HG02571 (cell line): Measurements from ENCODE around the gene DNAJB5.
"Not testable (repeated sequence)": the region's sequence is repeated elsewhere in the genome, so short reads cannot be mapped to it uniquely, and the experiment has no call there.

Source experiments
- ATAC-seq: cut with Tn5 transposase; IDR thresholded peaks from one replicate; pipeline ENCODE4 v1.9.1; 2021; ENCODE audit warnings: mild to moderate bottlenecking, moderate library complexity; ENCODE audit not compliant: unreplicated experiment

DNAJB5 gene

DNA sequence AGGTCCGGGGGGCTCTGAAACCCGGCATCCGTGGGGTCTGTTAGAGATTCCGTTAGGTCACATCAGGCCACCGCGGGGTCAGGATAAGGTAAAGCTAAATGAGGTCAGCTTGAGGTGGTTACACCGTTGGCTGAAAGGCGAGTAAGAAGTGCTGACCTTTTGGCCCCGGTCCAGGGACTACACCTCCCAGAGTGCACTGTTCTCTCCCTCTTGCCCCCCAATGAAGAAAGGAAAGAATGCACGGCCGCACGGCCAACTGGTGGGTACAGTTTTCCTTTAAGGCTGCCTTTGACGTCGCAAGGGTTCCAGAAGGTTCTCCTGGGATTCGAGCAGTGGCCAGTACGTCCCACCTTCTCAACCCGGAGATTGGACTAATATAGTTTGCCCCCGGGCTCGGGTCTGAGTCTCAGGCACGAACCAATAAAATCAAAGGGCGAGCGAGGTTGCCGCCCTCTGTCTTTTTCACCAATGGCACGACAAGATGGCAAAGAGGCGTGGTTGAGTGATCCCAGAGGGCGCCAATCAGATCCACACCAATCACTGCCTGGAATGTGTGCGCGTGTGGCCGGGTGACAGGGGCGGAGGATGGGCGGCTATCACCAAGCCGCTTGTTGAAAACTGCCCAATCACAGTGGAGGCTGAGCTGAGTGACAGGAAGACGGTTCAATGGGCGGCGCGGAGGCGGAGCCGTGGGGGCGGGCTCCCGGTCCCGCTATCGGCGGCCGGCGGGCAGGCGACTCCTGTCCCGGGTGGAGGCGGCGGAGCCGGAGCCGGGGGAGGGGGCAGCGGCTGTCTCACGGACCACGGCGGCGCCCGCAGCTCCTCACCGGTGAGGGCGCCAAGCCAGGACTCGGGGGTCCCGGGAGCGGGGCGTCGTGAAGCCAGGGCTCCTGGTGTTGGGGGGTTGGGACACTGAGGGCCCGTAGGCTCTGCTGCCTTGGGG is at the start of gene DNAJB5:
Gene DNAJB5 (plus strand): TSS at position 743 of the 943 bp plus-strand sequence. CDS start 886 bp downstream, outside the sequence.
- peak; percentile 85 for ATAC-seq

DNA sequence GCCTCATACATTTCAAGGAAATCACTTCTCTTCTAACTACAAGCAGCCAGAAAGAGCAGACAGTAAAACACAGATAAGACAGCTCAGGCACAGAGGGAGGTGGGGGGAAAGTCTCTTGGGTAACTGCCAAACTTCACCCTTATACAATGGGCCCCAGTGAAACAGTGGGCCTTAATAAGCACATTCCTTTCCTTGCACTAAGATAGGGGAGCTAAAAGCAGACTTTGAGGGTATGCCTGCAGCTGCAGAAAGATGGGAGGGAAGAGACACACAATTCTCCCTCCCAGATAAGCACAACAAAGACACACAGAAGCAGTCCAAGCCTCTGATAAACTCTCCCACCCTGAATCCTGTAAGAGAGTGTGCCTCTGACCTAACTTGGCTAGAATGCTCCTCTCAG is 49.6 kb upstream of the DNAJB5 start:
- ATAC-seq, result not testable (repeated sequence)

GRCh38 chr9:34948451-34948850 is 41.1 kb upstream of the DNAJB5 start:
- ATAC-seq, result no peak

DNA sequence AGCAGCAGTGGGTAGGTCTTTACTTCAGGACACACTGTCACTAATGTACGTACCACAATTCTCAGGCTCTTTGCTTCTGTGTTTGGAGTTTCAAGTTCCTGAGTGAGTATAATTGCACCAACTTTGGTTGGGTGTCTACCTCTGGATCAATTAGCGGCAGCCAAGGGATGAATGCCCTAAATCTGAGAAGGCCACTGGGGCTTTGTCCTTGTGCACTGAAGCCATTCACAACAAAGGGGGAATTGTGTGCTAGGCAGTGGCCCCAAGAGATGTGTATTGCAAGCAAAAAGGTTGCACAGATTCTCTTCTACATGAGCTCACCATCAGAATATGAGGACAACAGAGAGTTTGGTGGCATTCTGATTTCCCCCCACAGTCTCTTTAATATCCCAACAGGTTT is 35.3 kb upstream of the DNAJB5 start:
- ATAC-seq, result no peak

GRCh38 chr9:34956066-34956465 is 33.5 kb upstream of the DNAJB5 start:
- ATAC-seq, result not testable (repeated sequence)

DNA sequence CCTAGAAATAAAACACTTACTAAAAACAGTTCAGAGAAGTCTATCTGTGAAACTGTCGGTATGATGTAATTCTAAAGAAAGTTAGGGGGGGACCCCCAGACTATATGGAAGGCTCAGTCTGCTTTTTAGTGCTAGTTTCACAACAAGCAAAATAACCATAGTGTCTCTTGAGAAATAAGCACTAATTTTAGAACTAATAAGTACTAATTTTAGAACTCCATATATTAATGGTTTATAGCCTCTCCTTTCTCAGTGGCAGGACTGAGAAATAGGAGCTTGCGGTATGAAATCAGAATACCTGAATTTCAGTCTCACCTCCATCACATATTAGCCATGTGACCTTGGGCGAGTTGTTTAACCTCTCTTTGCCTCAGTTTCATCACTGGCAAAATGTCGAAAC is 32.9 kb upstream of the DNAJB5 start:
- ATAC-seq, result no peak

- no peak for ATAC-seq
Measured at GRCh38 chr9:34957492-34958410, 31.8 kb upstream of the DNAJB5 start, which contains the start of gene PHF24. Gene PHF24 (plus strand): TSS chr9:34958285. CDS start chr9:34971299, 13,014 bp downstream.

GRCh38 chr9:34958411-34958982 is 31.0 kb upstream of the DNAJB5 start:
- ATAC-seq, result no peak

DNA sequence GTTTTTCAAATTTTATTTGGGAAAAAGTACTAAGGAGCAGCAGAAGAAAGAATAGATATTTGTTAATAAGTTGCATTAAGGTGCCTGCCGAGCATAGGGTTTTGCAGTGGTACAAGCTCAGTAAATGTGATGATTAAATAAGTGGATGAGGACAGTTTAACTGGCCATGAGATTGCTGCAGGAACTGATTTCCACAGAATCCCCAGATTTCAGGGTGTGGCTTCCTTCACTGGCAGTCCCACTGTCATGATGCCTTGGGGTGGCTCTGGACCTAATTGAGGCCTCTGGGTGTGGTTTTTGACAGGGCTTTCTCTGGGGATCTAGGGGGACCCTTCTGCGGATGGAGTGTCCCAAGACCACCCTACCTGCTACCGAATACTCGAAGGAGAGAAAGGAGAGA is 30.1 kb upstream of the DNAJB5 start:
- no peak for ATAC-seq

GRCh38 chr9:34961574-34962490 is 27.7 kb upstream of the DNAJB5 start:
- ATAC-seq, result no peak

GRCh38 chr9:34962546-34962945 is 27.0 kb upstream of the DNAJB5 start:
- no peak for ATAC-seq

GRCh38 chr9:34963552-34963951 is 26.0 kb upstream of the DNAJB5 start:
- ATAC-seq, result no peak

DNA sequence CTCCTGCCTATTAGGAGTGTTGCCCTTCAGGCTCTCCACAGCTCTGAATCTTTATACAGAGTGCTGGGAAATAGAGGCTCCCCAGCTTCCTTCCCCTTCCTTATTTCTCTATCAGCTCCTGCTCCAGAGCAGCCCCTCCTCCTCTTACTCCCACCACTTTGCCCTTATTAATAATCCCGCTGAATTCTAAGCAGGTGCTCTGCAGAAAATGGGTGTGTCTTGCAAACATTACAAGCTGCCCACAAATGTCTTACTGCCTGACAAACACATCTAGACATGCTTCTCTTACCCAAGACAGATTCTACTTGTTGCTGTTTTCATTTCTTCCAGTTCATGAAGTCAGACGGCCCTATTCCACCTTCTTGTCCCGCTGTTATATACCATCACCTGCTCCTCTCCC is 25.1 kb upstream of the DNAJB5 start:
- ATAC-seq, result no peak

GRCh38 chr9:34971146-34971811 is 18.3 kb upstream of the DNAJB5 start:
- no peak for ATAC-seq

DNA sequence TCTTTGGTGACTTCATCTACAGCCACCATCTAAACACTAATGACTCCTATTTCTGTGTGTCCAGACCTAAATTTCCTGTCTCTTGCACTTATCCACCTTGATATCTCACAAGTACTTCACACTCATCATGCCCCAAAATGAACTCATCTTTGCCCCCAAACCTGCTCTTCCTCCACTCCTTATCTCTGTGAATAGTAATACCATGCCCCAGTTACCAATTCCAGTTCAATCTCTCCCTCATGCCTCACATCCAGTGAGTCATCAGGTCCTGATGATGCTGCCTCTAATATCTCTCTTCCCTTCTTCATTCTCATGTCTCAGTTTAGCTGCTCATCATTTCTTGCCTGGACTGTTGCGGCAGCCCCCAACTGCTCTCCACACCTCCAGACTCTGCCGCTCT is 14.9 kb upstream of the DNAJB5 start:
- ATAC-seq, result no peak

DNA sequence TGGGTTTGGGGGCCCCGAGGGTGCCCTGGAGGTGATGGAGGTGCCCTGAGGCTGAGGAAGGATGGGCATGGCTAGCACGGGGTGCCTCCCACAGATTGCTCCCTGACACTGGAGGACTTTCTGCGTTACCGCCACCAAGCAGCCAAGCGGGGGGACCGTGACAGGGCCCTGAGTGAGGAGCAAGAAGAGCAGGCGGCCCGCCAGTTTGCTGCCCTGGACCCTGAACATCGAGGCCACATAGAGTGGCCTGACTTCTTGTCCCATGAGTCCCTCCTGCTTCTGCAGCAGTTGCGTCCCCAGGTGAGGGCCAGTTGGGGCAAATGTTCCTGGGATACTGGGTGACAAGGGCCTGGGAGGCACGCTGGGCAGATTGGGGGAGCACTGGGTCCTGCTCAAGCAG is 13.1 kb upstream of the DNAJB5 start:
- no peak for ATAC-seq

- no peak for ATAC-seq
Measured at GRCh38 chr9:34976992-34977391, 12.6 kb upstream of the DNAJB5 start.

DNA sequence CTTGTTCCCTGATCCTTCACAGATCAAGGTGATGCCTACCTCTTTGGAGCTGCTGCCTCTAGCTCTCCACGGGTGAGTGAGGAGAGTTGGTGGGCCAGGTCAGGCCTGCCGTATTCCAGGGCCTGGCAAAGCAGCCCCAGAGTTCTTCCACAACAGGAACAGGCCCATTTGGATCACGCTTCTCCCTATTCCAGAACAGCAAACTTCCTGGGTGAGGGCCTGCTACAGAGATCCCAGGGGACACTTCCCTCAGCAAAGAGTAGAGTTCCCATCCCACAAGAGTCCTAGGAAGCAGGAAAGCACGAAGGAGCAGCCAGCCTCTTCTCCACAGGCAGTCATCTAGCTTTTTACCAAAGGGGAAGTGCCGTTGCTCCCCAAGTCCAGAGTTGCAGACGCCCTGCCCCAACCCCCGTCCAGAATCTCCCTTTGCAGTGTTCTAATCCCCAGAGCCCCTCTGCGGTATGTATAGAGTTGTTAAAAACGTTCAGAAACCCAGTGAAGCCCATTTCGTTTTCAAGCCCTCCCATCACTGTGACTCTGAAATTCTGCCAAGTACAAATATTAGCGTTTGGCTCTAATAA is 9.3 kb upstream of the DNAJB5 start:
- no peak for ATAC-seq

GRCh38 chr9:34982361-34982760 is 7.2 kb upstream of the DNAJB5 start:
- no peak for ATAC-seq
